ENCODE measurements around the gene HOXD12. TPM values are rescaled to one million over a fixed set of nuclear protein-coding genes. Genes with fewer than 3 reads are reported as not detected.

HOXD12 gene
- total RNA-seq, 2 experiments from 2014 or later: 0.25 TPM; not detected in 1

GRCh38 chr2:176132205-176133171, 32.9 kb downstream of the HOXD12 start:
- no peaks in the 10 kb centered on the region for H3K79me2 ChIP-seq (ENCODE audit: insufficient read depth, low read depth, low read length)
- H3K9me3 ChIP-seq (ENCODE audit: low read length): no peaks in the 10 kb centered on the region
- DNase-seq (ENCODE audit: low spot score): no peak
- peak overlapping the region; percentile 36 for H3K4me3 ChIP-seq (ENCODE audit: low read depth, low read length, poor library complexity, severe bottlenecking)
- no peak overlapping the region for H3K27ac ChIP-seq (ENCODE audit: low read depth, low read length, poor library complexity, severe bottlenecking)
- no peaks in the 10 kb centered on the region for H3K9me2 ChIP-seq (ENCODE audit: insufficient read depth, low read length)
- intact Hi-C loops (cut with micrococcal nuclease; ENCODE audit: unreplicated experiment): no loop called here
- peak overlapping the region; percentile 35 for H3K4me2 ChIP-seq (ENCODE audit: low read length)
- TF ChIP-seq CTCF (conservative IDR thresholded peaks at IDR 0.05; ENCODE audit: low read length): no peak
- peak; percentile 64; the same call in 1 of the 2 replicates for TF ChIP-seq EZH2phosphoT487 (IDR thresholded peaks at IDR 0.05; ENCODE audit: borderline replicate concordance, low read depth, low read length)
- ChIA-PET POLR2A (interaction anchor here (0.7 to 1.0 kb wide), 3 partner anchors 164 to 422 kb away, joined by 4 to 8 read pairs (median 7); no protein-coding TSS in a partner anchor), CTCF (ENCODE audit: unreplicated experiment) (interaction anchor here (1.2 kb wide), 1 partner anchor 322 kb away, joined by 7 read pairs; no protein-coding TSS in a partner anchor)
- no peak overlapping the region for H2AFZ ChIP-seq (ENCODE audit: low read length)
- no TSS peak for BruUV-seq (replicated peaks)
- H3K4me1 ChIP-seq (ENCODE audit: insufficient read depth, low read length, poor library complexity, severe bottlenecking): no peaks in the 10 kb centered on the region
- H3K36me3 ChIP-seq (ENCODE audit: insufficient read depth, low read length): no peaks in the 10 kb centered on the region
- H4K20me1 ChIP-seq (ENCODE audit: insufficient read depth, low read length): no peaks in the 10 kb centered on the region

- TF ChIP-seq CTCF (conservative IDR thresholded peaks at IDR 0.05; ENCODE audit: low read length) (no peak), EZH2phosphoT487 (IDR thresholded peaks at IDR 0.05; ENCODE audit: borderline replicate concordance, low read depth, low read length) (no peak)
- Histone ChIP-seq H3K9me3 (ENCODE audit: low read length) (no peaks in the 10 kb centered on the region), H3K4me2 (ENCODE audit: low read length) (no peak overlapping the region), H3K4me3 (ENCODE audit: low read depth, low read length, poor library complexity, severe bottlenecking) (no peak overlapping the region), H3K4me1 (ENCODE audit: insufficient read depth, low read length, poor library complexity, severe bottlenecking) (no peaks in the 10 kb centered on the region), H3K36me3 (ENCODE audit: insufficient read depth, low read length) (no peaks in the 10 kb centered on the region), H4K20me1 (ENCODE audit: insufficient read depth, low read length) (no peaks in the 10 kb centered on the region), H3K9me2 (ENCODE audit: insufficient read depth, low read length) (no peaks in the 10 kb centered on the region), H2AFZ (ENCODE audit: low read length) (no peak overlapping the region), H3K79me2 (ENCODE audit: insufficient read depth, low read depth, low read length) (no peaks in the 10 kb centered on the region), H3K27ac (ENCODE audit: low read depth, low read length, poor library complexity, severe bottlenecking) (no peak overlapping the region)
- ChIA-PET POLR2A (interaction anchor here (0.7 kb wide), 1 partner anchor 455 kb away, joined by 3 read pairs; no protein-coding TSS in a partner anchor), CTCF (ENCODE audit: unreplicated experiment) (no interaction called here)
- BruUV-seq (replicated peaks): no TSS peak
- no peak for DNase-seq (ENCODE audit: low spot score)
- intact Hi-C loops (cut with micrococcal nuclease; ENCODE audit: unreplicated experiment): no loop called here
These were observed 33.8 kb downstream of the HOXD12 start for GRCh38 chr2:176133389-176133788.

GRCh38 chr2:176134035-176134434, 34.4 kb downstream of the HOXD12 start:
- Histone ChIP-seq H3K9me3 (ENCODE audit: low read length) (no peaks in the 10 kb centered on the region), H3K4me2 (ENCODE audit: low read length) (no peak overlapping the region), H4K20me1 (ENCODE audit: insufficient read depth, low read length) (no peaks in the 10 kb centered on the region), H3K9me2 (ENCODE audit: insufficient read depth, low read length) (no peaks in the 10 kb centered on the region), H3K4me3 (ENCODE audit: low read depth, low read length, poor library complexity, severe bottlenecking) (no peak overlapping the region), H3K4me1 (ENCODE audit: insufficient read depth, low read length, poor library complexity, severe bottlenecking) (no peaks in the 10 kb centered on the region), H3K79me2 (ENCODE audit: insufficient read depth, low read depth, low read length) (no peaks in the 10 kb centered on the region), H3K27ac (ENCODE audit: low read depth, low read length, poor library complexity, severe bottlenecking) (no peak overlapping the region), H3K36me3 (ENCODE audit: insufficient read depth, low read length) (no peaks in the 10 kb centered on the region), H2AFZ (ENCODE audit: low read length) (no peak overlapping the region)
- no peak for TF ChIP-seq EZH2phosphoT487 (IDR thresholded peaks at IDR 0.05; ENCODE audit: borderline replicate concordance, low read depth, low read length)
- TF ChIP-seq CTCF (conservative IDR thresholded peaks at IDR 0.05; ENCODE audit: low read length): no peak
- ChIA-PET CTCF (ENCODE audit: unreplicated experiment) (no interaction called here), POLR2A (interaction anchor here (0.7 kb wide), 1 partner anchor 454 kb away, joined by 3 read pairs; no protein-coding TSS in a partner anchor)
- intact Hi-C loops (cut with micrococcal nuclease; ENCODE audit: unreplicated experiment): no loop called here
- no TSS peak for BruUV-seq (replicated peaks)
- no peak for DNase-seq (ENCODE audit: low spot score)

All from OCI-LY7 (cell line).